Erythroblast (primary cell): ENCODE measurements around the gene HOXA4.

ENCODE experiments used
- GATA1 ChIP-seq: IDR thresholded peaks from 2 replicates; pipeline ENCODE4 v1.6.1; 2011; ENCODE audit warnings: low read depth, mild to moderate bottlenecking, control low read depth, low read length, moderate library complexity
- POLR2A ChIP-seq: IDR thresholded peaks from 2 replicates; pipeline ENCODE4 v1.6.1; 2011; ENCODE audit warnings: mild to moderate bottlenecking, low read length

GRCh38 chr7:27103489-27104226, 26.9 kb downstream of the HOXA4 start:
- TF ChIP-seq POLR2A (no peak), GATA1 (no peak)
